Suprapubic skin (tissue), 3 donors: ENCODE data around the gene PRRT1.

Experiments
- CTCF ChIP-seq, 2 donors: fragments of 200-600 bp in 1 of 2; fragments of 450-650 bp in 1 of 2; sonication (generic) in 1 of 2; IDR thresholded peaks; one replicate each; pipeline ENCODE4 v1.5.1; 2016 to 2019; ENCODE audit warnings: antibody characterized with exemption in 2 of 2, mild to moderate bottlenecking in 1 of 2, moderate library complexity in 1 of 2
- POLR2AphosphoS5 ChIP-seq, 3 donors: sonication (generic); formaldehyde crosslinking; IDR thresholded peaks; one replicate each; pipeline ENCODE4 v1.6.1; 2017; ENCODE audit warnings: antibody characterized with exemption in 3 of 3

- no peak for TF ChIP-seq CTCF (IDR thresholded peaks at IDR 0.05)
- no peak for TF ChIP-seq POLR2AphosphoS5 (IDR thresholded peaks at IDR 0.05)
Measured at GRCh38 chr6:32132110-32132509, 19.6 kb downstream of the PRRT1 start.
